Measurements from ENCODE around the gene ABCA2.
"Not testable (repeated sequence)": the region's sequence is repeated elsewhere in the genome, so short reads cannot be mapped to it uniquely, and the experiment has no call there.

The ABCA2 gene

DNA sequence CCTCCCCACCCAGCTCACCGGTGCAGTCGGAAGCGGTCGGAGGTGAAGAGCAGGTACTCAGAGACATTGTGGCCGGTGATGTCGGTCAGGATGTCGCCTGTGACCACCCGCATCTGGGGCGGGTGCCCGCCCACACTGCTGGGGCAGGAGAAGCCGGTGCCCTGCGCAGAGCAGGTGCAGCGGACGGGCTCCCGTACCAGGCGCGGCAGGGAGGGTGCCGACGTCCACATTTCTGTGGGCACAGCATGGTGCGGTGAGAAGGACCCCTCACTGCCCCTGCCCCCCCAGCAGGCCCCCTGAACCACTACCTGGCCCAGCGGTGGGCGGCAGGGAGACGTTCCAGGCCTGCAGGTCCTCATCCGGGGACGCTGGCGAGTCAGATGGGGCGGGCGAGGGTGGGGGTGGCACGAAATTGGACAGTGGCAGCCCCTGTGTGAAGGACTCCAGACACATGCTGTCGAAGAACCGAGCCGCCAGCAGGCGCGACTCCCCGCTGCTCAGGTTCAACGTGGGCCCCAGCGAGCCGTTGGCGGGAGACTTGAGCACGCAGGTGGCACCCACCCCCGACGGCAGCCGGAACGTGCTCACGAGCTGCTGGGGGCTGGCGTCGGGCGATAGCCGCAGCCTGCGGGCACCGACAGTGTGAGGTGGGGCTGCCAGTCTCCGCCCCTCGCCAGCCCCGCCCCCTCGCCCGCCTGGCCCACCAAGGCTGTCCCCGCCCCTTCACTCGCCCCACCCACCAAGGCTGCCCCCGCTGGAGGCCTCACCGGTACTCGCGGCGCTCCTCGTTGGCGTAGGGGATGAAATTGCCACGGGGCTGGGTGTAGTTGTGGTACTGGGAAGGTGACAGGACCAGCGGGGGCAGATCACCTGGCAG lies 15.1 kb downstream of the ABCA2 start:
- no peak for DNase-seq

DNA sequence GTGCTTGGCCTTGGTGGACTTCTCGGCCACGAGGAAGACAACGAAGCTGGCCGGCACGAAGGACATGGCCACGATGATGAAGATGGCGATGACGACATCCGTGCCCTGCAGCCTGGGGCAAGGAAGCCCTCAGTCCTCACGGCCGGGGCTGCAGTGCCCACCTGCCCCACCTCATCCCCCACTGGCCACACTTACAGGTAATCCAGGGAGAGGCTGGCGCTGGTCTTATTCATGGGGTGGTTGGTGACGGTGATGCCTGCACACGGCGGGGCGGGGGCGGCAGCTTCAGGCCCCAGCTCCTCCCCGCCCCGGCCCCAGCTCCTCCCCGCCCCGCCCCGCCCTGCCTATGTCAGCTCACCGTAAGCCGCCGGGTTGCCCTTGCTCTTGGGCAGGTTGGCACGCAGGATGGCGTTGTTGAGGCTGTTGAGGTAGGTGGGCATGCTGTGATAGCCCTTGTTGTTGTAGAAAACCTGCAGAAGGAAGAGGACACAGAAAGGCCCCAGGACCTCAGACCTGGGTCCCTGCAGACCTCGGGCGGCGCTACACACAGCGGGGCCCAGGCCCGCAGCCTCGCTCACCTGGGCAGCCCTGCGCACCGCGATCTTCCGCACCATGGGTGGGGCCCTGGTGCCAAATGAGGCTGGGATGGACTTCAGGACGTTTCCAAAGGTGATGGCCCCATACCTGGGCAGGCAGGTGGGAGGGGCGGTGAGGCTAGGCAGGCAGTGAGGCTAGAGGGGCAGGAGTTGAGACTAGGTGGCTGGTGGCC lies 15.9 kb downstream of the ABCA2 start:
- DNase-seq, result no peak

DNA sequence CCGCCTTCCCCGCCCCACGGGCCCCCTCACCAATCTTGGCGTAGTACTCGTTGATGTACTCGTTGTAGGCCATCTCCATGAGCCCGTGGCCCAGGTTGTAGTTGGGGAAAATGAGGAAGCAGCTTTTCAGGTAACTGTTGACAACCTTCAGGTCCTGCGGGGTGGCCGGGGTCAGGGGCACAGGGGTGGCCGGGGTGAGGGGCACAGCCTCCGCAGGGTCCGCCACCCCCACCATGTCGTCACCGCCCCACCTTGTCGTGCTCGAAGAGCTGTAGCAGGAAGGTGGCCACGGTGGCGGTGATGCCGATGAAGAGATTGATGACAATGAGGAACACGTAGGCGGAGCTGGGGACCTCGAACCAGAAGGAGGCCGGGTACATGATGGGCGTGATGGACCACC lies 16.9 kb downstream of the ABCA2 start:
- no peak for DNase-seq

DNA sequence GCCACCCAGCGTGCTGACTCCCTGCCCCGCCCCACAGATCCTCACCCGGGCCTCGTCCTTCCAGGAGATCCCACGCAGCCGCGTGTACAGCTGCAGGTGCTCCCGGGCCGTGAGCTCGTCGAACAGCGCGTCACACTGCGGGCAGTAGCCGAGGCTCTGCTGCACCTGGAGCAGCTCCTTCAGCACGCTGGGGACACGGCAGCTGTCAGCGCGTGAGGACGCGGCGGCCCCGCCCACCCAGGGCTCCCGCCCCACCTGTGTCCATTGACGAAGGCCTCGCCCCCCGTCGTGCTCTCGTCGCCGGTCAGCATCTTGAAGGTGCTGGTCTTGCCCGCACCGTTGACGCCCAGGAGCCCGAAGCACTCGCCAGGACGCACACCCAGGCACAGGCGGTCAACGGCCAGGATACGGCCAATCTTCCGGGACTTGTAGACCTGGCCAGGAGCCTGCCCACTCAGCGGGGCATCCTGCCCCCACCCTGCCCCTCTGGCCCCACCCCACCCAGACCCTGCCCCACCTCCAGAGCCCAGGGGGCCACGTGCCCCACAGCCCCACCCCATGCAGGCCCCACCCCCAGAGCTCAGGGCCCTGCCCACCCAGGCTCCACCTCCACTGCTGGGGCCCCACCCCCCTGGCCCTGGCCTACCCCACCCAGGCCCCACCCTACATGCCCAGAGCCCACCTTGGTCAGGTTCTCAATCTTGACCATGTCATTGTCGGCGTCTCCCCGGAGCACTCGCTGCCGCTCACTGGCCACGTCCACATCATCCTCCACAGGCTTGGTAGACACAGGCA lies 17.9 kb downstream of the ABCA2 start:
- DNase-seq, result no peak

DNA sequence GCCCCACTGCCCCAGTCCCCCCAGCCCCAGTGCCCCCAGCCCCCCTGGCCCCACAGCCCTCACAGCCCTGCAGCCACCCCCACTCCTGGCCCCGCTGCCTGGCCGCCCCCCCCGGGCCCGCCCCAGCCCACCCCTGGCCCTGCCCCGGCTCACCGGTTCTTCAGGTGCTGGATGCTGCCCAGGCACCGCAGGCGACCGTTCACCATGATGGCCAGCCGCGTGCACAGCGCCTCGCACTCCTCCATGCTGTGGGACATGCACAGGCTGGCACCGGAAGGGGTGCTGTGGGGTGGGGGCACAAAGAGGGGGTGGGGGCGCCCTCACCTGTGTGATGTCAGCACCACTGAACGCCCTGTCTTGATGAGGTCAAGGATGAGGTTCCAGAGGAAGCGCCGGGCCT lies 18.8 kb downstream of the ABCA2 start:
- DNase-seq, result no peak

DNA sequence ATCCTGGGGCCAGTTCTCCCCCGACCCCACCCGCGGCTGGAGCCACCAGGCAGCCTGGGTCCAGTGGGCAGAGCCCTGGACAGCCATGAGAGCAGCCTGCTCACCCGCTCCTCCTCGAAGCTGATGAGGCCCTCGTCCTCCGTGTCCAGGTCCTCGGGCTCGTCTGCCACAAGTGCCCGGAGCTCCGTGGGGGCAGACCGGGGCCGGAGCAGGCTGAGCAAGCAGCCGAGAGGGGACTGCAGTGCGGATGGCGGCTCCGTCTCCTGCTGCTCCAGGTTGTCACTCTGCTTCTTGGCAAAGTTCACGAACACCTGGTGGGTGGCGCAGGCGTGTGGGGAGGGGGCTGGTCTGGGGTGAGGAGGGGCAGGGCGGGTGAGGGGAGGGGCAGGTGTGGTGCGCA lies 19.7 kb downstream of the ABCA2 start:
- DNase-seq, result no peak

DNA sequence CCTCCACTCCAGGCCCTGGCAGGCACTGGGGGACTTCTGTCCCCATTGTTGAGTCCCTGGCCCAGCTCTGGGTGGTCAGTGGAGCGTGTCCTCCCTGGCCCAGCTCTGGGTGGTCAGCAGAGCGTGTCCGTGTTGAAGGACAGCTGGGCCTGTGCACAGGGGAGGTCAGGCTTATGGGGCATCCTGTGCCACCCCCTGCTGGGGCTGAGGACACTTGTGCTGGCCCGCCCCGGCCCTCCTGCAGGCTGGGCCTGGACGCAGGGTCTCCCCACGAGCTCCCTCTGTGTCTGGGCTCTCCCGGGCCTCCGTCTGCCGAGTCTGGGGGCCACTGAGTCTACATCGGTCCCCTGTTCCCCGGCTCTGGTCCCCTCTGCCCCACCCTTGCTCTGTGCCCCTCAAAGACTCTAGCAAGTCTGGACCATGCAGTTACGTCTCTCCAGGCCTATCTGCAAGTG lies 20.2 kb downstream of the ABCA2 start:
- no peak for DNase-seq

DNA sequence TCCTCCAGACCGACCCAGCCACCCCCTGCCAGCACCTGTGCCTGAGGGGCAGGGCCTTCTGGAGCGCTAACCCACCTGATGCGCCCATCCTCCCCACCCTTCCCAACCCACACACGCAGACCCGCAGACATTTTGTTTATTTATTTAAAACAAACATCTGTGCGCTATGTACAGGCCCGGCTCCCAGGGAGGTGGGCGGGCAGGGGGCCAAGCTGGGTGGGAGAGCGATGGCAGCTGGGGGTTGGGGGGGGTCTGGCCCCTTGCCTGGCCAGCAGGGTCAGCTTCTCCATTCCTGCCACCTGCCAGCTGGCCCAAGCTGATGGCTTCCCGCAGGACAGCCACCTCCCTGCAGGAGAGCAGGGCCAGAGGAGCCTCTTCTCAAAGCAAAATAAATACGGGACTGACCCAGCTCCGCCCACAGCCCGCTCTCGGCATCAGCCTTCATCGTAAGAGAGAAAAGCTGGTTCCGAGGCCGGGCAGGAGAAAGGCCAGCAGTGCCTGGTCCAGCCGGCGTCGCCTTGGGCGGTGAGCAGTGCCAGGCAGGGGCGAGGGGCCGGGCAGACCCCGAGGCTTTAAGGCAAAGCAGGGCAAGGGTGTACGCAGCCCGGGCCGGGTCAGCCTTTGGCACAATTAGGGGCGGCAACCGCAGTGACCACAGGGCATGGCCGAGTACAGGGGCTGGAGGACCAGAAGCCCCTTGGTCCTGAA lies 20.8 kb downstream of the ABCA2 start:
- DNase-seq, result peak; percentile 21

DNA sequence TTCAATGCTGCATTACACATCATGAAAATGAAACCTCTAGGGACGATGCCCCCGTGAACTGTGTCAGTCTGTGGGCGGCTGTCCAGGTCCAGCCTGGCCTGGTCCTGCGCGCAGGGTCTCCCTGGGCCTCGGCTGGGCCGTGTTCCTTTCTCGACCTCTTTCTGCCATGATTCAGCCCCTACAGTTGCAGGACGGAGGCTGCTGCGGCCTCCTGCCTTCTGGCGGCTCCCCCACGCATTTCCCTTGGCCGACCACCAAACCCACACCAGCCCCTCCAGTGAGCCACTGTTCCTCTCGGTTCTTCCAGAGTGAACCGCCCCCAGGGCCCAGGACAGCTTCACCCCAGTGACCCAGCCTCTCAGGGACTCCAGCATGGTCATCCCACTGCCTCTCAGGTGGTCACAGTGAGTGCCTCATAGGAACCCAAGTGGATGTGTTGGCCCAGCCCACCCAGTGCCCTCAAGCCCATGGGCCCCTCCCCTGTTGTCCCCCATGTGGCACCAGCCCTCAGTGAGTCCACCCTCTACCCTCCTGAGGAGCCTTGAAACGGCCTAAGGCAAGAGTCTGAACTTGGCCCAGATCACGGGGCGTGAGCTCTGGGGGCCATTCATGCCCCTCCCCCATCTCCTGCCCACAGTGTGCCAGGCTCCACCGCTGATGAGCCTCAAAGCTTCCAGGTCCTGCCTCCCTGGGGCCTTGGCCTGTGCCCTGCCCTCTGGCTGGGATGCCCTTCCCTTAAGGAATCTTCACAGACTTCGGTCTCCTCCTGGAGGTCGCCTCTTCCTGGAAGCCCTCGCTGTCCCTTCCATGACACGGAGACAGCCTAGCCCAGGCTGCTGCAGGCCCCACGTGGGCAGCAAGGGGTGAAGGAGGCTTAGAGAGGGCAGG lies 21.7 kb downstream of the ABCA2 start:
- DNase-seq, result no peak

DNA sequence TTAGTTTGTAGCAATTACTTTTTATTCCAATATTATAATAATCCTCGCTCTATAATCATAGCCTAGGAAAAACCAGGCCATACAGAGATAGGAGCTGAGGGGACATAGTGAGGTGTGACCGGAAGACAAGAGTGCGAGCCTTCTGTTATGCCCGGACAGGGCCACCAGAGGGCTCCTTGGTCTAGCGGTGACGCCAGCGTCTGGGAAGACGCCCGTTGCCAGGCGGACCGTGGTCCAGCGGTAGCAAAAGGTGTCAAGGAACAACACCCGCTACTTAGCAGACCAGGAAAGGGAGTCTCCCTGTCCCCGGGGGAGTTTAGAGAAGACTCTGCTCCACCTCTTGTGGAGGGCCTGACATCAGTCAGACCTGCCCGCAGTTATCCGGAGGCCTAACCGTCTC lies 23.8 kb downstream of the ABCA2 start:
- not testable (repeated sequence) for DNase-seq

DNA sequence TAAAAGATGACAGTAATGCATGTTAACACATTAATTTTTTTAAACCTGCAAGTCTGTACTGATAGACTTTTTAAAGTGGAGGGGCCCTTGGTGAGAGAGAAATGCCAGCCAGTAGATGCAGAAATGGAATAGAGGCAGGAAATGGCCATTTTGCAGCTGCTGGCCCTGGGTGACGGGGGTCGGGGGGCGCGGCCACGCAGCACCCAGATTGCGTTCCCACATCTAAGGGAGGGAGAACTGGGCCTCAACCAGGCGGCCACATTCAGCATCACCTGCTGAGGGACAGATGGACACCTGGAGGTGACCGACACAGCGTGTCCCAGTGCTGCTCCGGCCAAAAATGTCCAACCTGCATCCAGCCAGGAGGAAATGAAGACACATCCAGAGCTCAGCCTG lies 25.4 kb downstream of the ABCA2 start:
- no peak for DNase-seq

DNA sequence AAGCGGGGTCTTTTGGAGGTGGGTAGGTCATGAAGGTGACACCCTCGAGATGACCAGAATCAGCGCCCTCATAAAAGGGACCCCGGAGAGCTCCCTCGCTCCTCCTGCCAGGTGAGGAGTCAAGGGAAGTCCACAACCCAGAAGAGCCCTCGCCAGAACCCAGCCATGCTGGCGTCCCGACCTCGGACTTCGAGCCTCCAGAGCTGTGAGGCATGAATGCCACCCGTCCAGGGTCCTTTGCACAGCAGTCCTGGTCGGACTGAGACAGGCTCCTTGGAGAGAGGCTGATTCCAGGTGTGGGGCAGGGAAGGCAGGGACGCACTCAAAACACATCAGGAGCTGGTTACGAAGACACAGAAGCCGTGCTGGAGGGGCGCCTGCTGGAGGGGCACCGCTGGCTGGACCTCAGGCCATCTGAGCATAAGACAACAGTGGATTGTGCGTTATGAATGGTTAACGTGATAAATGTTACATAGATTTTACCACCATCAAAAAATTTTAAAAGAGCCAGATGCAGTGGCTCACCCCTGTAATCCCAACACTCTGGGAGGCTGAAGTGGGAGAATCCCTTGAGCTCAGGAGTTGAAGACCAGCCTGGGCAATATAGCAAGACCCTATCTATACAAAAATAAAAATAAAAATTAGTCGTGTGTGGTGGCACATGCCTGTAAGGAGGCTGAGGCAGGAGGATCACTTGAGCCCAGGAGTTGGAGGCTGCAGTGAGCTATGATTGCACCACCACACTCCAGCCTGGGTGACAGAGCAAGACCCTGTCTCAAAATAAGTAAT lies 26.0 kb downstream of the ABCA2 start:
- DNase-seq, result no peak

DNA sequence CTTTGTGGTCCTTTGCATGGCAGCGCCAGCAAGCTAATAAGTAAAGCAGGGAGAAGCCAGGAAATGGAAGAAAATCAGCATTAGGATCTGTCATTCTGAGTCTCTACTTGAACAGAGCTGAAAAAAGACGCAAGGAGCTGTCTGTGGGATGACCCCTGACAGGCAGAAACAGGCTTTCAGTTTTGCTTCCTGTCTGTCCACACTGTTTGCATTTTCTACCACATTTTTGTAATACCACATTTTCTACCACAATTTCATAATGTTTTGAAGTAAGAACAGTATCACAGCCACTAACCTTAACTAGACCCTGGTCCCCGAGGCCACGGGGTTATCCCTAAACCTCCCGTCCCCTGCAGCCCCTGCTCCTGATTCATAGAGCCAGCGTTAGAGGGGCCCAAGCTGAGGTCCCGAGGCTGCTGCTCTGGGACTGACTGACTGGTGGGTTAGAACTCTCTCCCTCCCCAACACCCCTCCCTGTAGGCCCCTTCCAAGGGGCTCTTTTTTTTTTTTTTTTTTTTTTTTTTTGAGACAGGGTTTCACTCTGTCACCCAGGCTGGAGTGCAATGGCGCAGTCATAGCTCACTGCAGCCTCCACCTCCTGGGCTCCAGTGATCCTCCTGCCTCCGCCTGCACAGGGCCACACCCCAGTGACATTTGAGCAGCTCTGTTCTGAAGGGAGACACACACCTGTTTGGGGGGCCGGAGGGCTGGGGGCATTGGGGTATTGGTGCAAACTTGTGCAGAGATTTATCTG lies 27.7 kb downstream of the ABCA2 start:
- DNase-seq, result no peak

DNA sequence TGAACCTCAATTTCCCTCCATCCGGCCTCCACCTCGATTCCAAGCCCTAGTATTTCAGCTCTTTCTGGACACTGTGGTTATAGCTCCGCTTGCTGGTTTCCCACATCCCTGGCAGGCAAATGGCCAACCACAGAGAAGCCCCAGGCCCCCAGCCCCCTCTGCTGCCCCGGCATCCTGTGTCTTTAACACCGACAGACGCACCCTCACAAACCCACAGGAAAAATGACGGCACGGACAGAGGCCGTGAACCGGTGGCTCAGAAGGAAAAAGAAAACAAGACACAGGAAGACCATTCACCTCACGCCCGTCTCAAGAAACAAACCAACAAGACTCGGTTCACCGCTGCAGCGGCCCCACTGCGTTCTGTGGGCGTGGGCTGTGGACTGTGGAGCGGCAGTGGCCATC lies 30.2 kb downstream of the ABCA2 start:
- no peak for DNase-seq

DNA sequence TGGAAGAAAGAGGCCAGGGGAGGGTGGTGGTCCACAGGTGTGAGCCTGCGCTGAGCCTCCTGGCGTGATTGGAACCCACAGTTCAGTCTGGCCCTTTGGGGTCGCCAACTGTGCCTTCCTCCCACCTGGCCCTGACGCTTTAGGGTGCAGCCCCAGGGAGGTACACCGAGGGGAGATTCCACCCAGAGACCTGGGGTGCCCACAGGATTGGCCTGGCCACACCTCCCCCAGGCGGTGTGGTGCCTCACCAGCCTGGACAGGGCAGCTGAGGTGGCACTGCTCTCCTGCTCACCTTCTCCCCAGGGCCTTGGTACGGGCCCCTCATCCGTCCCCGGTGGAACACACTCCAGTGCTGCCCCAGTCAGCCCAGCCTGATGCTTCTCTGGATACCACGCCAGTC lies 30.7 kb downstream of the ABCA2 start:
- no peak for DNase-seq

DNA sequence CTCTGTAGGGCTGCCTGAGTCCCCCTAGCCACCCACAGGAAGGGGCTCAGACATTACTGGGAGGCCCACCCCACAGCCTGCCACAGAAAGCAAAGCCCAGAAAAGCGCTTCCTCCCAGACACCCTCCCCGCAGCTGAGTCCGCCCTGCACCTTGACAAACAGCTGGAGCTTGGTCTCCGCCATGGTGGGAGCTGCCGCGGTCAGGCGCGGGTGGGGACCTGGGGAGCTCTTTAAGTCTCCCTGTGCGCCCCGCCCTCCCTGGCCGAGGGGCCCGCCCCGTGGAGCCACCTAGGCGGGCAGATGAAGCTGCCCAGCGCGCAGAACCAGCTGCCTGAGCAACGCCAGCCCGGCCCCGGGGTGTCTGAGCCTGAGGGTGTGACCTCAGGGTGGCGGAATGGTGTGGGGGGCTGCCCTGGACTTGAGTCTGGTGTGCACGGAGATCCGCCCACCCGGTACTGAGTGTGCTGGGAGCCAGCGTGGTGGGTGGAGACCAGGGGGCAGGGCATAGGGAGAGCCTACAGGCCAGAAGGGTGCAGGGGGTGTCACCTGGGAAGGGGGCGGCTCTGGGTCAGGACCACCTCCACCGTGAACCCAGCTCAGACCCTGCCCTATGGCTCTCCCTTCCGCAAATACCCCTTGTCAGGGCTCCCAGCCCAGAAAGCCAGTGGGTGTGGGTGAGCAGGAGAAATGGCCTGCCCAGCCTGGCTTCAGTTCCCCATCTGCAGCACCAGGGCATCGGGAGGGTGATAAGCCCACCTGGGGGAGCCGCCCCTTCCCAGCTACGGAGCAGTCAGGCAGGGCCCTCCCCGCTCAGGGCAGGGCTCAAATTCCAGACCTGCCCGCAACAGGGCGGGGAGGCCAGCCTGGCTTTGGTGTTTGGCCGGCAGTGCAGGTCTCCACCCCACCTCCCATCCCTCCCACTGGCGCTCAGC lies 31.4 kb downstream of the ABCA2 start, which contains the start of gene CLIC3:
Gene CLIC3 (minus strand): TSS at position 208 of the 932 bp plus-strand sequence. CDS start 25 bp downstream, at position 183.
- peak; percentile 39 for DNase-seq

DNA sequence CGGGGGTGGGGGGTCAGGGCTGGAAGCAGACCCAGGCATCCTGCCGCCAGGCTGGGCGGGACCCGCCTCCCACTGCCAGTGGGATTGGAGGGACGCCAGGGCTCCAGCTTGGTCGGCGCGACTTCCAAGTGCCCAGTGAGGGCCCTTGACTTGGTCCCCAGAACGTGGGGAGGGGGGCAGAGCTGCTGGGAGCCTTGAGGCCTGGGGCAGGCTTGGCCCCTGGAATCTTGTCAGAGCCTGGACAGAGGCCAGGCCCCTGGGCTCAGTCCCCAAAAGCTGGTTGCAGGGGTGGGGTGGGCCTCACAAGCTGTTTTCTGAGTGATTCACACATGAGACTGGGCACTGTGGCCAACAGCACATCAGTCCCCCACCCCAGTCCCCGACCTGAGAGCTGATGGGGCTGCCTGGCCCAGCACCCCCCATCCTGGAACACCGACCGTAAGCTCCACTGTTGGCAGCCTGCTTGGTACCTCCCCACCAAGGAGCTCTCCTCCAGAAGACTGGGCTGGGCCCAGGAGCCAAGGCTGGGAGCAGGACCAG lies 32.2 kb downstream of the ABCA2 start:
- DNase-seq, result no peak

DNA sequence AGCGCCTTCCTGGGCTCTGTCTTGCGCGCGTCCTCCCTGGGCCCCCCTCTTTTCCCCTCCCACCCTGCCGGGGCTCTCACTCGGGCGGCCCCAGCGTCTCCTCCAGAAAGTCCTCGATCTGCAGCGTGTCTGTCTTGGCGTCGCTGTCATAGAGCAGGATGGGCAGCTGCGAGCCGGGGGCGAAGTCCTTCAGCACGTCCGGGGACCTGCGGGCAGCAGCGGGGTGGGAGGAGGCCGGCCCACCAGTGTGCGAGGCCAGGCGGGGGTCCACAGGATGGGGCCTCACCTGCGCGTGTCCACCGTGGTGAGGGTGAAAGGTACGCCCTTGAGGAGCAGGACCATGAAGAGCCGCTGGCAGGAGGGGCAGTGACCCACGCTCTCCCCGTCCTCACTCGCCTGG lies 32.7 kb downstream of the ABCA2 start:
- no peak for DNase-seq

DNA sequence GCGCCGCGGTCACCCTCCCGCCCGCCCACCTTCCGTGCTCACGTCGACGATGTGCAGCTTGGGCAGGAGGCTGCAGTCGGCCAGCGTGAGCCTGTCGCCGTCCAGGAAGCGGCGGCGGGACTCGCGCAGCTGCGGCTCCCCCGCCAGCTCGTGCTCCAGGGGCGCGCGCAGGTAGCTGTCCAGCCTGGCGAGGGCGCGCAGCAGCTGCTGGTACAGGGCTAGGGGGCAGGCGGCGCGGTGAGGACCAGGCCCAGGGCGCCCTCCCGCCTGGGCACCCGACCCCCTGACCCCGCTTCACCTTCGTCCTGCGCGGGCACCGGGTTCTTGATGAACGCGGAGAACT lies 33.2 kb downstream of the ABCA2 start:
- DNase-seq, result no peak

Data from NCI-H146 (cell line).